KMS-11 (cell line): ENCODE measurements around the gene GFM1.

Experiments
- H2AFZ ChIP-seq: fragments of 200-600 bp; sonication (generic); 2 replicates; pipeline ENCODE4 v1.6.1; 2016; ENCODE audit warnings: antibody characterized with exemption, mixed run types, low read depth
- H3K27ac ChIP-seq: fragments of 200-600 bp; sonication (generic); 2 replicates; pipeline ENCODE4 v1.6.1; 2016; ENCODE audit warnings: mild to moderate bottlenecking, mixed run types
- H3K27me3 ChIP-seq: fragments of 200-600 bp; sonication (generic); 2 replicates; pipeline ENCODE4 v1.6.1; 2017; ENCODE audit warnings: mild to moderate bottlenecking, low read depth, mixed run types, moderate library complexity; ENCODE audit not compliant: insufficient read depth
- H3K36me3 ChIP-seq: fragments of 200-600 bp; sonication (generic); 2 replicates; pipeline ENCODE4 v1.6.1; 2017; ENCODE audit warnings: mild to moderate bottlenecking, mixed run types; ENCODE audit not compliant: insufficient read depth
- H3K4me1 ChIP-seq: fragments of 200-600 bp; sonication (generic); 2 replicates; pipeline ENCODE4 v1.6.1; 2016; ENCODE audit warnings: mild to moderate bottlenecking, low read depth, mixed run types; ENCODE audit not compliant: poor library complexity, severe bottlenecking
- H3K4me2 ChIP-seq: fragments of 200-600 bp; sonication (generic); 2 replicates; pipeline ENCODE4 v1.7.0; 2016; ENCODE audit warnings: mild to moderate bottlenecking, mixed run types
- H3K4me3 ChIP-seq: fragments of 200-600 bp; sonication (generic); IDR thresholded peaks from 2 replicates; pipeline ENCODE4 v1.6.1; 2017; ENCODE audit warnings: low read depth, low read length, mixed read lengths; ENCODE audit not compliant: insufficient read depth
- H3K79me2 ChIP-seq: fragments of 200-600 bp; sonication (generic); 2 replicates; pipeline ENCODE4 v1.6.1; 2016; ENCODE audit warnings: low read depth, mixed run types; ENCODE audit not compliant: insufficient read depth
- H3K9ac ChIP-seq: fragments of 200-600 bp; sonication (generic); 2 replicates; pipeline ENCODE4 v1.6.1; 2016; ENCODE audit warnings: mild to moderate bottlenecking, mixed run types
- H4K20me1 ChIP-seq: fragments of 200-600 bp; sonication (generic); 2 replicates; pipeline ENCODE4 v1.6.1; 2016; ENCODE audit warnings: mild to moderate bottlenecking, mixed run types; ENCODE audit not compliant: insufficient read depth
- TF ChIP-seq, protein P1 (sequence below): fragments of 200-600 bp; sonication (generic); conservative IDR thresholded peaks from 2 replicates; pipeline ENCODE4 v1.6.1; 2017; ENCODE audit warnings: low read depth, mild to moderate bottlenecking, antibody characterized with exemption, low read length, moderate library complexity, mixed read lengths

Gene GFM1

DNA sequence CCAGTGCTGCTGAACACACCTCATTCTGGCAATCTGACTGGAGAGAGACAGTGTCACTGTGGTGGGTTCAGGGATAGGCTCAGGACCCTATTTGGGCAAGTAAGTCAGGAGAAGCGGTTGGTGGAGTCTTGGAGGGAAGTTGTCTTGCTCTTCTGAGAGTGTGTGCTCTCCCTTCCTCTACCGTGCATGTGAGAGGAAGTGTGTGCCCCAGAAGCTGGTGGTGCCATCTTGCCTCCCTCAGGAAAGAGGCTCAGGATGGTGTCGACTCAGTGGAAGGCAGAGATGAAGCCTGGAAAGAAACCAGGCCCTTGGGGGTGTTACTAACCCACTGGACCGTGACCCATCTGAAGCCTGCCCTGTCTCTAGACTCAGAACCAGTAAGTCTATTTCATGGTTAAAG is 94.8 kb downstream of the GFM1 start:
- Histone ChIP-seq H3K4me2 (no peak overlapping the region), H3K27me3 (no peaks in the 10 kb centered on the region)

DNA sequence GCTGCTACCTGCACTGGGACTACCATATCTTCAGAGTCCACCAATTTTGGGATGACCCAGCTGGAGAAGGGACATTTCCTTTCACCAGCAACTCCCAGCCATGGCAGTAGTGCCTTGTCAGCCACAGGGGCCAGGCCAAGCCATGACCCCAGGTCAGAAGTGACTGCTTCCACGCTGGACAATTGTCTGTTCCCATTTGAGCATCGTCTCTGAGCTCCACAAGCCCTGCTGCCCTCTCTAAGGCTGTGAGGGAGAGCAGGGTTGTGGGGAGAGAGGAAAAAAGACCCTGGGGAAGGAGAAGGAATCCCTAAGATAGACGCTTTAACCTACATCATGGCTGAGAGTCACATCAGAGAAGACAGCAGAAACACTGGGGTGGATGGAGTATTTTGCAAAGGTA is 95.3 kb downstream of the GFM1 start:
- H4K20me1 ChIP-seq: no peaks in the 10 kb centered on the region

More for the DNA sequence above, 94.8 kb downstream of the GFM1 start:
- Histone ChIP-seq H4K20me1 (no peaks in the 10 kb centered on the region), H3K4me1 (no peaks in the 10 kb centered on the region), H3K27ac (no peak overlapping the region), H2AFZ (no peak overlapping the region), H3K36me3 (no peaks in the 10 kb centered on the region), H3K79me2 (no peaks in the 10 kb centered on the region), H3K9ac (no peak overlapping the region), H3K4me3 (no peak overlapping the region)
- TF ChIP-seq, protein P1, sequence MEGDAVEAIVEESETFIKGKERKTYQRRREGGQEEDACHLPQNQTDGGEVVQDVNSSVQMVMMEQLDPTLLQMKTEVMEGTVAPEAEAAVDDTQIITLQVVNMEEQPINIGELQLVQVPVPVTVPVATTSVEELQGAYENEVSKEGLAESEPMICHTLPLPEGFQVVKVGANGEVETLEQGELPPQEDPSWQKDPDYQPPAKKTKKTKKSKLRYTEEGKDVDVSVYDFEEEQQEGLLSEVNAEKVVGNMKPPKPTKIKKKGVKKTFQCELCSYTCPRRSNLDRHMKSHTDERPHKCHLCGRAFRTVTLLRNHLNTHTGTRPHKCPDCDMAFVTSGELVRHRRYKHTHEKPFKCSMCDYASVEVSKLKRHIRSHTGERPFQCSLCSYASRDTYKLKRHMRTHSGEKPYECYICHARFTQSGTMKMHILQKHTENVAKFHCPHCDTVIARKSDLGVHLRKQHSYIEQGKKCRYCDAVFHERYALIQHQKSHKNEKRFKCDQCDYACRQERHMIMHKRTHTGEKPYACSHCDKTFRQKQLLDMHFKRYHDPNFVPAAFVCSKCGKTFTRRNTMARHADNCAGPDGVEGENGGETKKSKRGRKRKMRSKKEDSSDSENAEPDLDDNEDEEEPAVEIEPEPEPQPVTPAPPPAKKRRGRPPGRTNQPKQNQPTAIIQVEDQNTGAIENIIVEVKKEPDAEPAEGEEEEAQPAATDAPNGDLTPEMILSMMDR: no peak

More for the DNA sequence above, 95.3 kb downstream of the GFM1 start:
- TF ChIP-seq, protein P1: no peak
- Histone ChIP-seq H3K36me3 (no peaks in the 10 kb centered on the region), H3K9ac (no peak overlapping the region), H3K4me3 (no peak overlapping the region), H3K4me1 (no peaks in the 10 kb centered on the region), H3K79me2 (no peaks in the 10 kb centered on the region), H3K27ac (no peak overlapping the region), H3K27me3 (no peaks in the 10 kb centered on the region), H3K4me2 (no peak overlapping the region), H2AFZ (no peak overlapping the region)
